Measurements from ENCODE around the gene IFI6.

- TF ChIP-seq CTCF (optimal IDR thresholded peaks at IDR 0.05 in 1 of 3, IDR thresholded peaks at IDR 0.05 in 1 of 3, conservative IDR thresholded peaks at IDR 0.05 in 1 of 3; ENCODE audit: extremely low read depth in 1 of 3, insufficient read depth in 2 of 3, low read length in 3 of 3) (no peak), EZH2 (IDR thresholded peaks at IDR 0.05; ENCODE audit: low read length) (no peak)
Measured at GRCh38 chr1:27678747-27679146, 6.8 kb upstream of the IFI6 start.
